HG02840 (cell line): ENCODE data around the gene CDK4.

Experiments used
- ATAC-seq: cut with Tn5 transposase; IDR thresholded peaks from one replicate; pipeline ENCODE4 v1.9.1; 2021; ENCODE audit warnings: mild to moderate bottlenecking, moderate library complexity, moderate number of reproducible peaks; ENCODE audit not compliant: unreplicated experiment, low FRiP score

Gene CDK4

GRCh38 chr12:57758552-57759359 is 6.6 kb upstream of the CDK4 start:
- no peak for ATAC-seq

- ATAC-seq = no peak
Observed at GRCh38 chr12:57757771-57758170, 5.7 kb upstream of the CDK4 start.

GRCh38 chr12:57756406-57757341 is 4.6 kb upstream of the CDK4 start:
- ATAC-seq = no peak

GRCh38 chr12:57755454-57756372 is 3.6 kb upstream of the CDK4 start:
- no peak for ATAC-seq

GRCh38 chr12:57755194-57755453 is 3.0 kb upstream of the CDK4 start:
- no peak for ATAC-seq

- peak; percentile 36 for ATAC-seq
Observed at GRCh38 chr12:57754411-57755193, 2.5 kb upstream of the CDK4 start, which contains the start of gene MARCHF9. MARCHF9 (plus strand) TSS chr12:57755103; CDS start chr12:57755529, 426 bp downstream.

GRCh38 chr12:57753756-57754337 is 1.7 kb upstream of the CDK4 start:
- no peak for ATAC-seq

GRCh38 chr12:57752668-57753000 is 524 bp upstream of the CDK4 start:
- no peak for ATAC-seq

GRCh38 chr12:57751432-57751787 is 700 bp downstream of the CDK4 start:
- ATAC-seq = no peak

- no peak for ATAC-seq
Observed at GRCh38 chr12:57750561-57751431, 1.3 kb downstream of the CDK4 start.

GRCh38 chr12:57749061-57749460 is 3.0 kb downstream of the CDK4 start:
- no peak for ATAC-seq

GRCh38 chr12:57746025-57746424 is 6.1 kb downstream of the CDK4 start:
- ATAC-seq = no peak

GRCh38 chr12:57745485-57745881 is 6.6 kb downstream of the CDK4 start:
- no peak for ATAC-seq

- ATAC-seq = peak; percentile 85
Observed at GRCh38 chr12:57744777-57745484, 7.2 kb downstream of the CDK4 start, which contains the start of gene TSPAN31. TSPAN31 (plus strand) TSS chr12:57745039; CDS start chr12:57745155, 116 bp downstream.

- peak; percentile 33 for ATAC-seq
Observed at GRCh38 chr12:57744194-57744776, 7.8 kb downstream of the CDK4 start.

GRCh38 chr12:57743769-57744168 is 8.3 kb downstream of the CDK4 start:
- no peak for ATAC-seq
